ENCODE data around the gene TGFBI.
A peak's percentile ranks its signal among the peaks of the same experiment; 100 is the strongest.

The TGFBI gene

DNA sequence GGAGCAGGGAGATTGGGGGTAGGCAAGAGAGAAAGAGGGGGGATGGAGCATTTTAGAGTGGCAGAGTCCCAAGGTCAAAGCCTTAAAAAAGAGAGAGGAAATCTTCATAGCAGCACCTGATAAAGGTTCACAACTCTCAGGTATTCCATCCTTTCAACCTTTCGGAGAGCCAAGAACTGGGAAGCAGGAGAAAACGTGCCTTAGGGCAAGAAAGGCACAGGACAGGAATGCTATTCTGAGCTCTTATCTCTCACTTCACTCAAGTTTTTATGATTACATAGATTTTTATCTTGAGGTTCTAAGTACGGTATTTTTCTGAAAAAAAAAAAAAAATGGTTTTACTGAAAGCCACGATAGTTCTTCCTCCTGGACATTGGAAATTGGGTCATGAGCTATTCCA, 69.4 kb downstream of the TGFBI start:
- DNase-seq, result no peak

DNA sequence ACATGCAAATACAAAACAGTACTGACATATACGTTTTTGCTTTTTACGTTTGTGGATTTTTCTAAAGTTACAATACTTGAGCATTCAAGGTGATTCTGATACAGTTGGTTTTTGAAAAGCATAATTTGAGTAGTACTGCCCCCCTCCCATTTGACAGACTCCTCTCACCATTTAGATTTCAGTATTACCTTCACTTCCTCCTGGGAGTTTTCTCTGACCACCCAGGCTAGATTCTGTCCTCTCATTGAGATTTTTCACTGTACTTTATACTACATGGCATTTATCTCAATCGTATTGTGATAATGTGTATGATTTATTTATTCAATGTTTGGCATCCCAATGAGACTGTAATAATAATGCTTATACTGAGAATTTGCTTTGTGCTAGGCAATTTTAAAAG, 71.1 kb downstream of the TGFBI start:
- no peak for DNase-seq

GRCh38 chr5:136101884-136102283, 73.1 kb downstream of the TGFBI start:
- DNase-seq, result no peak

- DNase-seq, result no peak
These were observed 74.3 kb downstream of the TGFBI start for GRCh38 chr5:136103118-136103517.

GRCh38 chr5:136104306-136104965, 75.6 kb downstream of the TGFBI start:
- no peak for DNase-seq

DNA sequence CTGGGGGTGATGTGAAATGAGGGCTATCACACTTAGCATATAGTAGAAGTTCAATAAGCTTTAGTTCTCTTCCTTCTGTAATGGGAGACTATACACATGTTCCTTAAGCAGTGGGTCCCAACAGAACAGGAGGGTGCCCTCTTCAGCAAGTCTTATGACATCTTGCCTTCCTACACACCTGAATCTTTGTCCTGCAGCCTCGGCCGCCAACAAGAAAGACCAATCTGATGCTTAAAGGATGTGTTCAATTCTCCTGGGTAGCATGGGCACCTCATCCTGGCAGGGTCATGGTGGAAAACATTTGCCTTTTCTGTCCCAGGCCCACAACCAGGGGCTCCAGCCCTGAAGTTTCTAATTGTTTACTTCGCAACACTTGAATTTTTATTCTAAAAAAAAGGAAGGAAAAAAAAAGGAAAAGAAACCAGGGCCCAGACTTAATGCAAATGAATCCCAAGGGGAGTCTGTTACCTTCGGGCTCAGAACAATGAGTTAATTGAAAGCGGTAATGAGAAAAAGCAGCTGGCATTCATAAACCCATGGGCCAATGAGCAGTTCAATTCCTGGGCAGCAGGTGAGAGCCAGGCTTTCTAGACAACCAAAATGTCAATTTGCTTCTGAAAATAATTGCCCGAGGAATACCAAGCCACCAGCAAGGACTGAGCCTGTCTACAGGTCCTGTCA, 77.7 kb downstream of the TGFBI start:
- no peak for DNase-seq

DNA sequence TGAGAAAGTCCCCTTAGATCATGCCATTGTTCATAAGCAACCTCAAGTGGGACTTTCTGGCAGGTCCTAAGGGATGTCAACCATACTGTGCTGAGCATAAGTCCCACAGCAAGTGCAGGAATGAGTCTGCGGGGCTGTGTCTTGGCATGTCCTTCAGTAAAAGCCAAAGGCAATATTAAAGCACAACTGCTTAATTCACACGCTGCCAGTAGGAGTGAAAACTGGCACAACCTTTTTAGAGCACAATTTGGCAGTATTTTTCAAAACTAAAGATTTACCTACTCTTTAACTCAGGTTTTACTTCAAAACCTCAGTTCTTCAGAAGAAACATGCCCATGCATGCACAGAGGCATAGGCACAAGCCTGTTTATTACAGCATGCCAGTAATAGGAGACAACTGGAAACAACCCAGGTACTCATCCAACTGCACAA, 79.4 kb downstream of the TGFBI start:
- no peak for DNase-seq

DNA sequence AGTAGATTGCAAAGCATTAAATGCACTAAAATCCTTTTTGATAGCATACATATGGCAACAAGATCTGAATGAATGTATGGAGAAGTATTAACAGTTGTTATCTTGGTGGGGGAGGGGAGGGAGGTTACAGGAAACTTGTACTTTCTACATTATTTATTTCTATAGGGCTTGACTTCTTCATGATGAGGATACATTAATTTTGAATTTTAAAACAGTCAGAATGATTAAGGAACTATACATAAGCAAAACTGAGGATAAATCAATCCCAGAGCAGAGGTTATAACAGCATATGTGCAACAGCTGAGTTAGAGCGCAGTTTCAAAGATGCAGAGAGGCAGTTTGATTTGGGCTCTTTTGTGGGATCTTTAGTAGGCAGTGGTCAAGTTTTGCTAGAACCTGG, 80.0 kb downstream of the TGFBI start:
- no peak for DNase-seq

DNA sequence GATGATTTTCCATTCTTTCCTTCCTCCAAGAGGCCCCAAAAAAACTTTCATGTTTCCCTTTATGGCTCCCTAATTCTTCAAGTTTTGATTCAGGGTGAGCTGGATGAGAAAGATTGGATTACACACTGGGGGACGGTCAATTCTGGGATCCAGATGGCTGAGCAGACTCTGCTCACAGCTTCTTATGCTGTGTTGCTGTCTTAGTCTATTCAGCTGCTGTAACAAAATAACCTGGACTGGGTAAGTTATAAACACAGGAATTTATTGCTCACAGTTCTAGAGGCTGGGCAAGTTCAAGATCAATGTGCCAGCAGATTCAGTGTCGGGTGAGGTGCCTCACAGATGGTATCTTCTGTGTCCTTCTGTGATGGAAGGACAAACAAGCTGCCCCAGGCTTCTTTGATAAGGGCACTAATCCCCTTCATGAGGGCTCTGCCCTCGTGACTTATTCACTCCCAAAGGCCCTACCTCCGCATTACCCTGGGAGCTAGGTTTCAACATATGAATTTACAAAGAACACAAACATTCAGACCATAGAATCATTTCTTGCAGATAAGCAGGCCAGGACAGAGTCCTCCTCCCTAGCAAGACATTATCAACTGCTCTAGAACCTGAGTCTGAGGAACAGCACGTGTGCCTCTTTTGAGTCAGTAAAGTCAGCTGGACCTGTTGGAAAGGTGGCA, 80.8 kb downstream of the TGFBI start:
- peak; percentile 32 for DNase-seq

Data from OCI-M1 (cell line).